Measurements from ENCODE around the gene CNRIP1. TPM values are rescaled to one million over a fixed set of nuclear protein-coding genes. Genes with fewer than 3 reads are reported as not detected.

Gene CNRIP1
- polyA plus RNA-seq, 2 of the 4 experiments (the other 2 are of a cell fraction) = 0.93 to 2.9 TPM

- DNase-seq (ENCODE audit: low read depth in 1 of 2, low spot score in 1 of 2) = no peak
- Histone ChIP-seq H3K27ac (no peak overlapping the region), H3K4me1 (no peaks in the 10 kb centered on the region), H3K9me3 (no peaks in the 10 kb centered on the region), H3K4me3 (no peak overlapping the region), H3K4me2 (no peak overlapping the region)
- TF ChIP-seq MAX (IDR thresholded peaks at IDR 0.05) = no peak
- no peak for TF ChIP-seq HEYL (CRISPR knock-in tag; IDR thresholded peaks at IDR 0.05)
- WGBS (ENCODE audit: missing lambda C conversion rate) = 63% methylated on average over 3 of the region's 3 CpGs
- ChIA-PET POLR2A (no interaction called here), CTCF (interaction anchor here (3.8 kb wide), 1 partner anchor 81 kb away, joined by 30 read pairs; no protein-coding TSS in a partner anchor)
- ATAC-seq = no peak
- no peak for FAIRE-seq
Observed at GRCh38 chr2:68359889-68360288, 40.1 kb upstream of the CNRIP1 start.

- FAIRE-seq (no peak), DNase-seq (ENCODE audit: low read depth in 1 of 2, low spot score in 1 of 2) (peak; percentile 22 to 67)
- CTCF ChIA-PET = interaction anchor here (1.2 to 2.3 kb wide), 3 partner anchors 11 to 83 kb away, joined by 3 to 21 read pairs (median 5); no protein-coding TSS in a partner anchor
Observed at GRCh38 chr2:68357605-68358337, 38.0 kb upstream of the CNRIP1 start.

GRCh38 chr2:68356599-68357239 lies 37.0 kb upstream of the CNRIP1 start:
- no peak for FAIRE-seq
- 63% methylated on average over 4 of the region's 4 CpGs for WGBS (ENCODE audit: missing lambda C conversion rate)
- H3K4me3 ChIP-seq = no peak overlapping the region
- no peaks in the 10 kb centered on the region for H3K9me3 ChIP-seq
- no peak overlapping the region for H3K4me2 ChIP-seq
- ChIA-PET POLR2A (no interaction called here), CTCF (interaction anchor here (0.8 to 2.5 kb wide), 6 partner anchors 9 to 84 kb away, joined by 3 to 21 read pairs (median 4); partner anchors contain the start of gene CNRIP1)
- no peak for DNase-seq (ENCODE audit: low read depth in 1 of 2, low spot score in 1 of 2)
- TF ChIP-seq FOSL2 (IDR thresholded peaks at IDR 0.05) (no peak), FOSL2 (CRISPR knock-in tag; IDR thresholded peaks at IDR 0.05) (no peak), ZNF302 (CRISPR knock-in tag; IDR thresholded peaks at IDR 0.05) (no peak), RCOR1 (IDR thresholded peaks at IDR 0.05; ENCODE audit: low read depth, low read length) (no peak), REST (IDR thresholded peaks at IDR 0.05) (no peak), USF2 (IDR thresholded peaks at IDR 0.05) (no peak), ZFP36 (IDR thresholded peaks at IDR 0.05; ENCODE audit: borderline replicate concordance, partially characterized antibody) (no peak)
- no peak; a peak in 2 of 6 replicates for ATAC-seq
- no peaks in the 10 kb centered on the region for H3K4me1 ChIP-seq
- no peak overlapping the region for H3K27ac ChIP-seq

More at GRCh38 chr2:68357605-68358337, 38.0 kb upstream of the CNRIP1 start:
- 60% methylated on average over 6 of the region's 6 CpGs for WGBS (ENCODE audit: missing lambda C conversion rate)
- Histone ChIP-seq H3K9me3 (no peaks in the 10 kb centered on the region), H3K4me2 (no peak overlapping the region), H3K4me3 (no peak overlapping the region), H3K27ac (no peak overlapping the region), H3K4me1 (no peaks in the 10 kb centered on the region)
- ATAC-seq = peak; percentile 84 to 93
- TF ChIP-seq CTCF (IDR thresholded peaks at IDR 0.05) = peak; percentile 20; the same call in 1 of the 3 replicates
- TF ChIP-seq RARB (CRISPR knock-in tag; IDR thresholded peaks at IDR 0.05) = no peak
- TF ChIP-seq ATOH8 (CRISPR knock-in tag; IDR thresholded peaks at IDR 0.05; ENCODE audit: low read depth) = no peak
- TF ChIP-seq HES2 (IDR thresholded peaks at IDR 0.05) = no peak
- no peak for TF ChIP-seq TFCP2L1 (CRISPR knock-in tag; IDR thresholded peaks at IDR 0.05)
- TF ChIP-seq FOSL2 (IDR thresholded peaks at IDR 0.05) = no peak
- TF ChIP-seq FOSL2 (CRISPR knock-in tag; IDR thresholded peaks at IDR 0.05) = no peak
- TF ChIP-seq MAX (IDR thresholded peaks at IDR 0.05) = no peak
- TF ChIP-seq RAD21 (conservative IDR thresholded peaks at IDR 0.05 in 1 of 2, IDR thresholded peaks at IDR 0.05 in 1 of 2) = peak; percentile 34 to 50; a peak in 3 of 5 replicates
- TF ChIP-seq CEBPB (IDR thresholded peaks at IDR 0.05) = no peak
- POLR2A ChIA-PET = no interaction called here

Measured in A549 (cell line).